Measurements from ENCODE around the gene ABCA10.

DNA sequence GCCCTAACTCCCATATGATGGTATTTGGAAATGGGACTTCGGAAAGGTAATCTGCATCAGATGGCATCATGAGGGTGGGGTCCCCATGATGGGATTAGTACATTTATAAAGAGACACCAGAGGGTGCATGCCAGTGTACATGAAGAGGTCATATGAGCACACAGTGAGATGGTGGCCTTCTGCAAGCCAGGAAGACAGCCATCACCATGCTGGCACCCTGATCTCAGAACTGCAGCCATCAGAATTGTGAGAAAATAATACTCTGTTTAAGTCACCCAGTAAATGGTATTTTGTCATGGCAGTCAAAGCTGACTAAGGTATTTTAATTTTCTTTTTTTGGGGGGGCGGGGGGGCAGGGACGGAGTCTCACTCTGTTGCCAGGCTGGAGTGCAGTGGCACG lies 47.1 kb upstream of the ABCA10 start:
- TF ChIP-seq, protein P1, sequence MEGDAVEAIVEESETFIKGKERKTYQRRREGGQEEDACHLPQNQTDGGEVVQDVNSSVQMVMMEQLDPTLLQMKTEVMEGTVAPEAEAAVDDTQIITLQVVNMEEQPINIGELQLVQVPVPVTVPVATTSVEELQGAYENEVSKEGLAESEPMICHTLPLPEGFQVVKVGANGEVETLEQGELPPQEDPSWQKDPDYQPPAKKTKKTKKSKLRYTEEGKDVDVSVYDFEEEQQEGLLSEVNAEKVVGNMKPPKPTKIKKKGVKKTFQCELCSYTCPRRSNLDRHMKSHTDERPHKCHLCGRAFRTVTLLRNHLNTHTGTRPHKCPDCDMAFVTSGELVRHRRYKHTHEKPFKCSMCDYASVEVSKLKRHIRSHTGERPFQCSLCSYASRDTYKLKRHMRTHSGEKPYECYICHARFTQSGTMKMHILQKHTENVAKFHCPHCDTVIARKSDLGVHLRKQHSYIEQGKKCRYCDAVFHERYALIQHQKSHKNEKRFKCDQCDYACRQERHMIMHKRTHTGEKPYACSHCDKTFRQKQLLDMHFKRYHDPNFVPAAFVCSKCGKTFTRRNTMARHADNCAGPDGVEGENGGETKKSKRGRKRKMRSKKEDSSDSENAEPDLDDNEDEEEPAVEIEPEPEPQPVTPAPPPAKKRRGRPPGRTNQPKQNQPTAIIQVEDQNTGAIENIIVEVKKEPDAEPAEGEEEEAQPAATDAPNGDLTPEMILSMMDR (IDR thresholded peaks at IDR 0.05), result no peak
- no peak for TF ChIP-seq POLR2A (IDR thresholded peaks at IDR 0.05)
